ENCODE data around the gene CCR7. TPM values are rescaled to one million over a fixed set of nuclear protein-coding genes. Genes with fewer than 3 reads are reported as not detected.

CCR7 gene
- total and polyA plus RNA-seq, 5 experiments from 2014 or later, result 571 to 2,008 (median 897) TPM

- no peaks in the 10 kb centered on the region for H3K9me3 Mint-ChIP-seq
- POLR2A ChIA-PET, result interaction anchor here (0.6 to 37.3 kb wide), 11 partner anchors 19 to 1120 kb away, joined by 3 to 2269 read pairs (median 8); partner anchors contain the start of genes CCR7, SMARCE1 and TOP2A
- ATAC-seq (no peak), DNase-seq (no peak)
- peaks cover 52 to 96% (median 91%) of the 10 kb centered on the region in 4 donors for H3K4me1 Mint-ChIP-seq
- H3K27ac Mint-ChIP-seq, result peak overlapping the region; percentile 84 to 99 (median 94)
- H3K27me3 Mint-ChIP-seq, result peaks cover 0 to 2% (median 0%) of the 10 kb centered on the region in 5 donors
- no peaks in the 10 kb centered on the region for H3K36me3 Mint-ChIP-seq
- peak overlapping the region in 7 of 10 donors; percentile 12 to 91 (median 84) for H3K4me3 Mint-ChIP-seq
Observed at GRCh38 chr17:40538936-40539705, 26.2 kb downstream of the CCR7 start.

DNA sequence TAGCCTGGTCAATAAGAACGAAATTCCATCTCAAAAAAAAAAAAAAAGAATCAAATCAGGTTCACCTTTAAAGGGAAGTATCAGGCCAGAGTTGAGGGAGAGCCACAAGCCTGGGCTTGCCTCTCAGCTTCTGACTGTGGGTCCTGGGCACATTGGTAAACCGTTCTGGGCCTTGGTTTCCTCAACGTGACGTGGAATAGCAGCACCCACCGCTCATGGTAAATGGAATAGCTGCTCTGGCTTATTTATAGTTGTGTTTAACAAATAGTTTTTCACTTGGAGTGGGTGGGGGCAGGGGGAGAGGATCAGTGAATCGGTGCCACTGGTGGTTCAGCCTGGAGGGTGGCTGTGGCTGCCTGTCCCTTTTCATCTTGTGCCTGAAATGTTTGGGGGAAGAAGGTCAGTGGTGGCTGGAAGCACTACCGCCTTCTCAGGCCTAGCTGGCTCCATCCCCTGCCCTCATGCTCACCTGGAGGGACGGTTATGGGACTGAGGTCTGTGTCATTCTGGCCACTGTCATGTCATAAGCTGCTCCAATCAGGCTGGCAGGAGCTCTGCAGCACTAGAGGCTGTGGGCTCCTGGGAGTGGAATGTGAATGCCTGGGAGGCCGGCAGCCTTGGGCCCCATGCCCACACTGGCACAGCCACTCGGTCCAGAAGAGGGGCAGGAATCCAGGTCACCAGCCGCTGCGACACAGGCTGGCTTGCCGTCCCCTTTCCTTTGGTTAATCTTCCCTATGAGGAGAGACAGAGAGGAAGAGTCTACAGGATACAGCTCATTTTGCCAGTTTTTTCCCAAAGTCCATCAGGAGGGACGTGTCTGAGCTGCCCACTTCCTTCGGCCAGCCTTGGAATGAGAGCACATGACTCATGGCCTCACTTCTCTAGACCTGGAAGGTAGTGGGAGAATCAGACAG is 27.0 kb downstream of the CCR7 start:
- H3K4me1 Mint-ChIP-seq, result peaks cover 60 to 96% (median 94%) of the 10 kb centered on the region in 4 donors
- peaks cover 0 to 4% (median 0%) of the 10 kb centered on the region in 5 donors for H3K27me3 Mint-ChIP-seq
- peak overlapping the region in 3 of 10 donors; percentile 14 to 54 (median 49) for H3K4me3 Mint-ChIP-seq
- DNase-seq (no peak), ATAC-seq (no peak)
- peaks cover 0 to 3% (median 0%) of the 10 kb centered on the region in 9 donors for H3K9me3 Mint-ChIP-seq
- H3K27ac Mint-ChIP-seq, result peak overlapping the region; percentile 43 to 98 (median 88)
- H3K36me3 Mint-ChIP-seq, result peaks cover 0 to 3% (median 0%) of the 10 kb centered on the region in 3 donors
- POLR2A ChIA-PET, result interaction anchor here (0.7 to 37.3 kb wide), 12 partner anchors 18 to 1121 kb away, joined by 3 to 2269 read pairs (median 4); partner anchors contain the start of genes CCR7 and TOP2A

DNA sequence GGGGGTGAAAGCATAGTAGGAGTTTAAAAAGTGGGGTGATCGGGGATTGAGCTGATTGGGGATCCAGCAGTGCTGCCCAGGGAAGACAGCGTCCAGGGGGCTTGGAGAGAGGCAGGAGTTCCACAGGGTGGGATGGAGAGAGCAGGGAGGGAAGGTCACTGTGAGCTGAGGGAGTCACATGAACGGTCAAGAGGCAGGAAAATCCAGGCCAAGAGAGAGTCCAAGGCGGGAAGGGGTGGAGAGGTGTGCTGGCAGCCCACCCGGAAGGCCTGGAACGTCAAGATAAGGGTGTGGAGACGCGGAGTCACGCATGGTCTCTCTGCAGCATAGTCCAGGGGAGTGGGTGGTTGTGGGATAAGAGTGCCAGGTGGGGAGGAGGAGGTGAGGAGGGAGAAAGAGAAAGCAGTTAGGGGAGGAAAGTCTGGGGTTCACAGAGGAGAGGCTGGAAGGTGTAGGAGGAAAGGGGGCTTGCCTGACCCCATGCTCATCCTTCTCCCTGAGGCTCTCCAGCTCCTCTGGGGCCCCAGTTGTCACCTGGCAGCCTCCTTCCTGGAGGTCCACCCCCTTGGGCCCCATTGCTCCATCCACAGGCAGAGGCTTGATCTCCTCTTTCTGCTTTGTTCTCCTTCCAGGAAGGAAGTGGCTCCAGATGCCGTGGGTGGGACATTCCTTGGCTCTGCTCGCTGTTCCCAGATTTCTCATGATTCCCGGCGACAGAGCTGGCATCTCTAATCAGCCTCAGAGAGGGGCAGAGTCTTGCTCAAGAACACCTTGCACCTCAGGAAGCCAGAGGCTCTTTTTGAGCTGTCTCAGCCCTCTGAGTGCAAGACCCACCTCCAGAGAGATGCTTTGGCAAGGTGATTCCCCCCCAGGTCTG is 28.7 kb downstream of the CCR7 start:
- Mint-ChIP-seq H3K36me3 (peaks cover 0 to 3% (median 0%) of the 10 kb centered on the region in 3 donors), H3K4me3 (peak overlapping the region in 9 of 10 donors; percentile 11 to 60 (median 50))

GRCh38 chr17:40535924-40536294 is 29.4 kb downstream of the CCR7 start:
- DNase-seq (no peak), ATAC-seq (no peak)
- Mint-ChIP-seq H3K9me3 (peaks cover 0 to 5% (median 0%) of the 10 kb centered on the region in 9 donors), H3K27ac (peak overlapping the region; percentile 34 to 98 (median 92)), H3K36me3 (peaks cover 0 to 3% (median 0%) of the 10 kb centered on the region in 3 donors), H3K4me1 (peaks cover 56 to 96% (median 94%) of the 10 kb centered on the region in 4 donors), H3K27me3 (peaks cover 0 to 3% (median 0%) of the 10 kb centered on the region in 5 donors), H3K4me3 (peak overlapping the region in 7 of 10 donors; percentile 7 to 52 (median 39))
- POLR2A ChIA-PET, result interaction anchor here (1.1 to 37.3 kb wide), 4 partner anchors 22 to 118 kb away, joined by 4 to 2269 read pairs (median 647); partner anchors contain the start of genes CCR7 and TOP2A

More for the DNA sequence above, 28.7 kb downstream of the CCR7 start:
- ATAC-seq, result no peak
- DNase-seq, result no peak
- peak overlapping the region; percentile 34 to 98 (median 92) for H3K27ac Mint-ChIP-seq
- peaks cover 0 to 3% (median 0%) of the 10 kb centered on the region in 5 donors for H3K27me3 Mint-ChIP-seq
- H3K4me1 Mint-ChIP-seq, result peaks cover 59 to 96% (median 94%) of the 10 kb centered on the region in 4 donors
- POLR2A ChIA-PET, result interaction anchor here (0.6 to 37.3 kb wide), 9 partner anchors 22 to 119 kb away, joined by 3 to 2269 read pairs (median 5); partner anchors contain the start of genes CCR7 and TOP2A
- H3K9me3 Mint-ChIP-seq, result peaks cover 0 to 5% (median 0%) of the 10 kb centered on the region in 9 donors

DNA sequence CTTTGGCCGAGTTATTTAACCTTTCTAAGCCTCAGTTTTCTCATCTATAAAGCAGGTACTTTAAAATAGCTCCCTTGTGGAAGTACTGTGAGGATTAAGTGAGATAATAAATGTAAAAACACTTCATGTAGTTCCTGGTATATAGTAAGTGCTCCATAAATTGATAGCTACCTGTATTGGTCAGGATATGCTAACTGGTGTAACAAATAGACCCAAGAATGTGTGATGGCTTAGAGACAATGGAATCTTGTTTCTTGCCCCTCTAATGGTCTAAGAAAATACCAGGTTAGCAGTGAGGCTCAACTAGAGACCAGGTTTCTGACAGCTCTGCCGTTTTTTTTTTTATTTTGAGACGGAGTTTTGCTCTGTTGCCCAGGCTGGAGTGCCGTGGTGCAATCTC is 29.8 kb downstream of the CCR7 start:
- DNase-seq (no peak), ATAC-seq (no peak)
- Mint-ChIP-seq H3K36me3 (peaks cover 0 to 3% (median 0%) of the 10 kb centered on the region in 3 donors), H3K9me3 (peaks cover 0 to 5% (median 0%) of the 10 kb centered on the region in 9 donors), H3K27ac (peak overlapping the region; percentile 80 to 99 (median 95)), H3K4me3 (peak overlapping the region in 1 of 10 donors; percentile 46), H3K4me1 (peaks cover 56 to 96% (median 94%) of the 10 kb centered on the region in 4 donors), H3K27me3 (peaks cover 0 to 3% (median 0%) of the 10 kb centered on the region in 5 donors)
- POLR2A ChIA-PET, result interaction anchor here (0.6 to 37.3 kb wide), 7 partner anchors 21 to 1716 kb away, joined by 4 to 2269 read pairs (median 5); partner anchors contain the start of genes CCR7 and TOP2A

DNA sequence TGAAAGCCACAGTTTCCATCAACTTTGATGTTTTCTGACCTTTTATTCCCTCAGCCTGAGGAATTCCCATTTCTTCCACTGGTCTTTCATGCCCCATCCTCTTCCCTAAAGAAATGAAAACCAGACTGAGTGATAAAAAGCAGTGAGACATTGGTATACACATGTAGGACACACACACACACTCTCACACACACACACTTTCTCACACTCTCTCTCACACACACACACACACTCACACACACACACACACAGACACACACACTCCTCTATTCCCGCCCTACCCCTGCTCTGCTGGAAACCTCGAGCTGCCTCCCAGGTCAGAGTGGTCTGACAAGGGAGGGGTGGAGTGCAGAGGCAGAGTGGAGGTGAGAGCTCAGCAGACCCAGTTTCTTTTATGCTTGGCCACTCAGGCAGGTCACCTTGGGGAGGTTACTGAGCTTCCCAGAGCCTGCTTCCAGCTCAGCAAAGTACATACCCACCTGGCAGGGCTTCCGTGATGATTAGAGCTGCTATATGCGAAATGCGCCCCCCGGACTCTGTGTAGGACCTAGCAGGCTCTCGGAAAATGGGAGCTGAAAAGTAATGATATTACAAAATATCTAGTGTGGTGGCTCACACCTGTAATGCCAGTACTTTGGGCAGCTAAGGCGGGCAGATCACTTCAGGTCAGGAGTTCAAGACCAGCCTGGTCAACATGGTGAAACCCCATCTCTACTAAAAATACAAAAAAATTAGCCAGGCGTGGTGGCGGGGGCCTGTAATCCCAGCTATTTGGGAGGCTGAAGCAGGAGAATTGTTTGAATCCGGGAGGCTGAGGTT is 30.7 kb downstream of the CCR7 start:
- peak overlapping the region; percentile 91 to 99 (median 98) for H3K27ac Mint-ChIP-seq
- DNase-seq, result no peak
- peaks cover 0 to 5% (median 0%) of the 10 kb centered on the region in 9 donors for H3K9me3 Mint-ChIP-seq
- H3K4me3 Mint-ChIP-seq, result peak overlapping the region in 3 of 10 donors; percentile 13 to 46 (median 36)
- peaks cover 49 to 96% (median 92%) of the 10 kb centered on the region in 4 donors for H3K4me1 Mint-ChIP-seq
- ATAC-seq, result no peak
- H3K27me3 Mint-ChIP-seq, result peaks cover 0 to 3% (median 0%) of the 10 kb centered on the region in 5 donors
- peaks cover 0 to 3% (median 0%) of the 10 kb centered on the region in 3 donors for H3K36me3 Mint-ChIP-seq
- POLR2A ChIA-PET, result interaction anchor here (0.6 to 37.3 kb wide), 16 partner anchors 8 to 1716 kb away, joined by 3 to 2269 read pairs (median 11); partner anchors contain the start of genes CCR7, IGFBP4 and TOP2A

- H3K36me3 Mint-ChIP-seq, result peaks cover 0 to 3% (median 0%) of the 10 kb centered on the region in 3 donors
- peaks cover 0 to 5% (median 0%) of the 10 kb centered on the region in 9 donors for H3K9me3 Mint-ChIP-seq
- peak overlapping the region; percentile 91 to 99 (median 98) for H3K27ac Mint-ChIP-seq
- H3K27me3 Mint-ChIP-seq, result peaks cover 0 to 3% (median 0%) of the 10 kb centered on the region in 5 donors
- ATAC-seq (peak in 1 of 2 donors; percentile 2), DNase-seq (no peak)
- POLR2A ChIA-PET, result interaction anchor here (0.7 to 34.1 kb wide), 23 partner anchors 9 to 231 kb away, joined by 3 to 1289 read pairs (median 5); partner anchors contain the start of genes CCR7, IGFBP4 and TOP2A
- H3K4me1 Mint-ChIP-seq, result peaks cover 44 to 94% (median 88%) of the 10 kb centered on the region in 4 donors
- H3K4me3 Mint-ChIP-seq, result peak overlapping the region; percentile 31 to 93 (median 76)
Observed at GRCh38 chr17:40533896-40534295, 31.4 kb downstream of the CCR7 start.

DNA sequence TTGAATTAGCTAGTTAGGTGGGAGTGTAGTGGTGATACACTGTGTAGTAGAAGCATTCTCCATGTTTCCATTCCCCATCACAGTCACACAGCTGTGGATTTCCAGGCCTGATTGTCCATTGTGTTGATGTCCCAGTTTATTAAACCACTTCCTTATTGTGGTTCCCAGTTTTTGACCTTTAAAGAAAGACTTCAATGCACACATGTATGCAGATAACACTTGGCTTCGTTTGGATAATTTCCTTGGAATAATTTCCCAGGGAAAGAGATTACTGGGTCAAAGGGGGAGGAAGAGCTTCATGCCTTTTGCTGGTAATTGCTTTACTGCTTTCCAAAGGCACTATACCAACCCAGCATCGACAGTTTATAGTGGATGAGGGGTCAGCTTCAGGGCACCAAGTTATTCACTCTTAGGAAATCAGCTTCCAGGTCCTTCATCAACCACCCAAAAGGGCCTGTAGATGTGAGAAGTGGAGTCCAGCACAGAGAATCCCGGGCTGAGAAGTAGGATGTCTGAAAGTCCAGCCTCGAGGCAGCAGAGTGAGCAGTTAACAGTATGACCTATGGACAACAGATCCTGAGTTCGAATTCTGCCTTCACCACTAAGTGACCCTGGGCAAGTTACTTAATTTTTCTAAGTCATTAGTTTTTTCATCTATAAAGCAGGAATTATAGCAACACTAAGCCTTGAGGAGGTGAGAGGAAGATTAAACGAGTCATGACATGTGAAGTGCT is 32.6 kb downstream of the CCR7 start:
- Mint-ChIP-seq H3K9me3 (peaks cover 0 to 5% (median 0%) of the 10 kb centered on the region in 9 donors), H3K27ac (peak overlapping the region; percentile 91 to 99 (median 98)), H3K36me3 (peaks cover 0 to 3% (median 0%) of the 10 kb centered on the region in 3 donors), H3K4me1 (peaks cover 44 to 92% (median 83%) of the 10 kb centered on the region in 4 donors), H3K27me3 (peaks cover 0 to 3% (median 0%) of the 10 kb centered on the region in 5 donors), H3K4me3 (peak overlapping the region in 4 of 10 donors; percentile 14 to 93 (median 68))
- POLR2A ChIA-PET, result interaction anchor here (0.5 to 34.1 kb wide), 33 partner anchors 8 to 663 kb away, joined by 3 to 1289 read pairs (median 5); partner anchors contain the start of genes CCR7, IGFBP4 and TOP2A
- ATAC-seq (no peak), DNase-seq (no peak)

Data from naive thymus-derived CD8-positive, alpha-beta T cell (primary cell).